Neural progenitor cell (in vitro differentiated cells): Measurements from ENCODE around the gene SNRNP40. TPM values are rescaled to one million over a fixed set of nuclear protein-coding genes. Genes with fewer than 3 reads are reported as not detected.

Experiments
- DNase-seq: peaks from one replicate; pipeline ENCODE4 v3.0.0-alpha.2; 2016; ENCODE audit warnings: low spot score
- H2AFZ ChIP-seq: fragments of 200-600 bp; sonication (generic); replicated peaks from 2 replicates; pipeline ENCODE4 v1.6.1; 2016; ENCODE audit warnings: antibody characterized with exemption
- H3F3A ChIP-seq: fragments of 200-600 bp; sonication (generic); 2 replicates; pipeline ENCODE4 v1.6.1; 2016; ENCODE audit warnings: antibody characterized with exemption, low read depth
- H3K27ac ChIP-seq: fragments of 200-600 bp; sonication (generic); 2 replicates; pipeline ENCODE4 v1.5.1; 2016; ENCODE audit warnings: mild to moderate bottlenecking
- H3K27me3 ChIP-seq: fragments of 200-600 bp; sonication (generic); 2 replicates; pipeline ENCODE4 v1.6.1; 2016; ENCODE audit warnings: mild to moderate bottlenecking, moderate library complexity
- H3K36me3 ChIP-seq: fragments of 200-600 bp; sonication (generic); 2 replicates; pipeline ENCODE4 v1.5.1; 2016
- H3K4me1 ChIP-seq: fragments of 200-600 bp; sonication (generic); 2 replicates; pipeline ENCODE4 v1.6.1; 2016; ENCODE audit warnings: mixed run types
- H3K4me2 ChIP-seq: fragments of 200-600 bp; sonication (generic); 2 replicates; pipeline ENCODE4 v1.6.1; 2016
- H3K4me3 ChIP-seq: fragments of 200-600 bp; sonication (generic); 2 replicates; pipeline ENCODE4 v1.5.1; 2016
- H3K79me2 ChIP-seq: fragments of 200-600 bp; sonication (generic); 2 replicates; pipeline ENCODE4 v1.6.1; 2016; ENCODE audit warnings: low read depth
- H3K9ac ChIP-seq: fragments of 200-600 bp; sonication (generic); 2 replicates; pipeline ENCODE4 v1.6.1; 2016
- H3K9me3 ChIP-seq: fragments of 200-600 bp; sonication (generic); 2 replicates; pipeline ENCODE4 v1.5.1; 2016; ENCODE audit warnings: low read depth
- H4K20me1 ChIP-seq: fragments of 200-600 bp; sonication (generic); 2 replicates; pipeline ENCODE4 v1.6.1; 2016; ENCODE audit warnings: low read depth
- H3K27ac Mint-ChIP-seq: 3 replicates; pipeline ENCODE4 v1.8.0; 2021; ENCODE audit warnings: mixed read lengths
- H3K27me3 Mint-ChIP-seq: 2 replicates; pipeline ENCODE4 v1.8.0; 2022; ENCODE audit warnings: low read depth, mild to moderate bottlenecking, inconsistent platforms, moderate library complexity, mixed read lengths; ENCODE audit not compliant: insufficient read depth
- H3K36me3 Mint-ChIP-seq: 3 replicates; pipeline ENCODE4 v1.8.0; 2021; ENCODE audit warnings: mixed read lengths
- H3K4me1 Mint-ChIP-seq: 3 replicates; pipeline ENCODE4 v1.8.0; 2021; ENCODE audit warnings: mixed read lengths
- H3K4me3 Mint-ChIP-seq: 3 replicates; pipeline ENCODE4 v1.8.0; 2021; ENCODE audit warnings: mild to moderate bottlenecking, moderate library complexity, mixed read lengths
- H3K9me3 Mint-ChIP-seq: 3 replicates; pipeline ENCODE4 v1.8.0; 2020; ENCODE audit warnings: mixed read lengths
- CTCF ChIP-seq: fragments of 200-600 bp; sonication (generic); IDR thresholded peaks from 2 replicates; pipeline ENCODE4 v1.5.1; 2017; ENCODE audit warnings: antibody characterized with exemption, mild to moderate bottlenecking
- EZH2 ChIP-seq: fragments of 200-600 bp; sonication (generic); IDR thresholded peaks from 2 replicates; pipeline ENCODE4 v1.6.1; 2017; ENCODE audit warnings: antibody characterized with exemption, mild to moderate bottlenecking, moderate library complexity
- EZH2phosphoT487 ChIP-seq: fragments of 200-600 bp; sonication (generic); IDR thresholded peaks from 2 replicates; pipeline ENCODE4 v1.6.1; 2017; ENCODE audit warnings: antibody characterized with exemption
- total RNA-seq: library from RNA; depleted of rRNA; stranded (reverse); fragments of >200 nt; gene quantifications from 2 replicates; pipeline ENCODE4 v1.2.3, GENCODE V29; 2015; ENCODE audit warnings: low replicate concordance

SNRNP40 gene
- total RNA-seq, 1 donor from 2014 or later: 179 TPM

DNA sequence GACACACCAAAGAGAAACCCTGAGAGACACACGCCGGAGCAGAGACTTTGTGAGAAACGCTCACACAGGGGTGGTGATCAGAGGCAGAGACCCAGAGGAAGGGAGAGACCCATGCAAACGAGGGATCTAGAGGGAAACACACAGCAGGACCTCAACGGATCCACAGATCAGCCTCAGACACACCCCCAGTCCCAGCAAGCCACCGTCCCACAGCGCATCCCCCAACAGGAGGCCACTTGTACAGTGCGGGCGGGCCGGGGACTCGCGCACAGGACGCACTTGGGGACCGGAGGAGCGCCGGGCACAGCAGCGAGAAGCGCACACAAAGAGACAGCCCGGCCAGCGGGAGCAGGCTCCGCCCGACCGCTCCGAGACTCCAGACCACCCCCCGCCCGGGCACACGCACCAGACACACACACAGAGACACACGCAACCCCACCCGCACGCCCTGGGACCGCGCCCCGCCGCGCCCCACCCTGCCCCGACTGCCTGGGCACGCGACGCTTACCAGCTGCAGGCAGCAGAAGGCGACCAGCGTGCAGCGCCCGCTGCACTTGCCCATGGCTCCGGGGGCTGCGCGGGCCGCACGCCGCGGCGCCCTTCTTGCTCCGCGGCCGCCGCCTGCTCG, 57.5 kb downstream of the SNRNP40 start:
- peak overlapping the region; percentile 86 for H2AFZ ChIP-seq
- peaks cover 10% of the 10 kb centered on the region for H3K27me3 Mint-ChIP-seq

GRCh38 chr1:31238612-31238985, 58.0 kb downstream of the SNRNP40 start:
- H3K27ac ChIP-seq: no peak overlapping the region
- H4K20me1 ChIP-seq: peaks cover 25% of the 10 kb centered on the region
- H3K27ac Mint-ChIP-seq: peak overlapping the region; percentile 55
- no peaks in the 10 kb centered on the region for H3K9me3 Mint-ChIP-seq
- H3K4me2 ChIP-seq: peak overlapping the region; percentile 97
- peak overlapping the region; percentile 93 for H3K4me3 Mint-ChIP-seq
- peaks cover 47% of the 10 kb centered on the region for H3K4me1 Mint-ChIP-seq
- peaks cover 36% of the 10 kb centered on the region for H3K27me3 ChIP-seq
- H3K36me3 Mint-ChIP-seq: no peaks in the 10 kb centered on the region
- H3K79me2 ChIP-seq: peaks cover 3% of the 10 kb centered on the region
- no peak overlapping the region for H3K9ac ChIP-seq
- peaks cover 18% of the 10 kb centered on the region for H3F3A ChIP-seq
- H3K9me3 ChIP-seq: no peaks in the 10 kb centered on the region
- TF ChIP-seq CTCF (no peak), EZH2 (no peak), EZH2phosphoT487 (no peak)
- H3K27me3 Mint-ChIP-seq: peaks cover 10% of the 10 kb centered on the region
- no peaks in the 10 kb centered on the region for H3K36me3 ChIP-seq
- H2AFZ ChIP-seq: peak overlapping the region; percentile 86
- peak overlapping the region; percentile 71 for H3K4me3 ChIP-seq
- H3K4me1 ChIP-seq: peaks cover 13% of the 10 kb centered on the region
- DNase-seq: no peak

More for the DNA sequence above, 57.5 kb downstream of the SNRNP40 start:
- Mint-ChIP-seq H3K36me3 (no peaks in the 10 kb centered on the region), H3K4me1 (peaks cover 47% of the 10 kb centered on the region), H3K9me3 (no peaks in the 10 kb centered on the region), H3K27ac (peak overlapping the region; percentile 55), H3K4me3 (peak overlapping the region; percentile 93)
- peak overlapping the region; percentile 97 for H3K4me2 ChIP-seq
- H4K20me1 ChIP-seq: peaks cover 21% of the 10 kb centered on the region
- H3F3A ChIP-seq: peaks cover 18% of the 10 kb centered on the region
- H3K4me1 ChIP-seq: peaks cover 13% of the 10 kb centered on the region
- peak; percentile 80 for DNase-seq
- no peaks in the 10 kb centered on the region for H3K9me3 ChIP-seq
- no peak overlapping the region for H3K27ac ChIP-seq
- H3K79me2 ChIP-seq: peaks cover 3% of the 10 kb centered on the region
- H3K27me3 ChIP-seq: peaks cover 36% of the 10 kb centered on the region
- H3K4me3 ChIP-seq: peak overlapping the region; percentile 71
- no peak for TF ChIP-seq EZH2phosphoT487
- TF ChIP-seq CTCF: no peak
- peak; percentile 42 for TF ChIP-seq EZH2
- H3K36me3 ChIP-seq: no peaks in the 10 kb centered on the region
- no peak overlapping the region for H3K9ac ChIP-seq

GRCh38 chr1:31234870-31235269, 61.7 kb downstream of the SNRNP40 start:
- Histone ChIP-seq H3K9ac (no peak overlapping the region), H3K4me1 (peaks cover 8% of the 10 kb centered on the region), H4K20me1 (peaks cover 30% of the 10 kb centered on the region), H3K4me2 (no peak overlapping the region), H2AFZ (no peak overlapping the region), H3K27ac (no peak overlapping the region), H3F3A (peaks cover 13% of the 10 kb centered on the region), H3K36me3 (no peaks in the 10 kb centered on the region), H3K27me3 (peaks cover 17% of the 10 kb centered on the region), H3K9me3 (no peaks in the 10 kb centered on the region), H3K79me2 (peaks cover 3% of the 10 kb centered on the region), H3K4me3 (no peak overlapping the region)
- Mint-ChIP-seq H3K27ac (no peak overlapping the region), H3K9me3 (no peaks in the 10 kb centered on the region), H3K4me1 (peaks cover 39% of the 10 kb centered on the region), H3K4me3 (no peak overlapping the region), H3K27me3 (peaks cover 12% of the 10 kb centered on the region), H3K36me3 (no peaks in the 10 kb centered on the region)
- TF ChIP-seq EZH2 (no peak), CTCF (no peak), EZH2phosphoT487 (no peak)
- DNase-seq: no peak
